Keratinocyte (primary cell): ENCODE data around the gene CYP2D6.

ENCODE experiments used
- EZH2 ChIP-seq: IDR thresholded peaks from one replicate; pipeline ENCODE4 v1.6.1; 2012; ENCODE audit warnings: inconsistent platforms, mild to moderate bottlenecking, low read length, moderate library complexity
- TF ChIP-seq, protein P1 (sequence below), 3 experiments: IDR thresholded peaks in 1 of 3; conservative IDR thresholded peaks in 1 of 3; optimal IDR thresholded peaks in 1 of 3; 2 replicates in 2 of 3; 3 replicates in 1 of 3; pipeline versions ENCODE3 to v1.5.1; 2011; ENCODE audit warnings: low read length in 3 of 3, mild to moderate bottlenecking in 3 of 3, moderate library complexity in 2 of 3, control low read depth in 1 of 3, inconsistent platforms in 1 of 3; ENCODE audit not compliant: insufficient read depth in 2 of 3; ENCODE audit errors: extremely low read depth in 1 of 3

DNA sequence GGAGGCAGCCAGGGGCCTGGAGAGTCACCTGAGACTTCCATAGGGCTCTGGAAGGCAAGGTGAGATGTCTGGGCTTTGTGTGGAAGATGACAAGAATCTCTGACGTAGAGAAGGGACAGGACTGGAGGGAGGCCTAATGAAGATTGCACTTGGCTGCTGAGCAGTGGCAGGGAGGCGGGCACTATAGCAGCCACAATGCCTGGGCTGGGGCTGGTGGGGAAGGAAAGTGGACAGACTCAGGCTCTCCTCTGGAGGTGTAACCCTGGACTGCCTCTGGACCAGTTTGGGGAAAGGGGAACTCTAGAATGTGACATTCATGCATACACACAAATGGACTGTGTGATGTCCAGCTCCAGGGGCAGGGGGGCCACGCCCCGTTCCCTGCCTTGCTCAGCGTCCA, 34.3 kb upstream of the CYP2D6 start:
- TF ChIP-seq, protein P1, sequence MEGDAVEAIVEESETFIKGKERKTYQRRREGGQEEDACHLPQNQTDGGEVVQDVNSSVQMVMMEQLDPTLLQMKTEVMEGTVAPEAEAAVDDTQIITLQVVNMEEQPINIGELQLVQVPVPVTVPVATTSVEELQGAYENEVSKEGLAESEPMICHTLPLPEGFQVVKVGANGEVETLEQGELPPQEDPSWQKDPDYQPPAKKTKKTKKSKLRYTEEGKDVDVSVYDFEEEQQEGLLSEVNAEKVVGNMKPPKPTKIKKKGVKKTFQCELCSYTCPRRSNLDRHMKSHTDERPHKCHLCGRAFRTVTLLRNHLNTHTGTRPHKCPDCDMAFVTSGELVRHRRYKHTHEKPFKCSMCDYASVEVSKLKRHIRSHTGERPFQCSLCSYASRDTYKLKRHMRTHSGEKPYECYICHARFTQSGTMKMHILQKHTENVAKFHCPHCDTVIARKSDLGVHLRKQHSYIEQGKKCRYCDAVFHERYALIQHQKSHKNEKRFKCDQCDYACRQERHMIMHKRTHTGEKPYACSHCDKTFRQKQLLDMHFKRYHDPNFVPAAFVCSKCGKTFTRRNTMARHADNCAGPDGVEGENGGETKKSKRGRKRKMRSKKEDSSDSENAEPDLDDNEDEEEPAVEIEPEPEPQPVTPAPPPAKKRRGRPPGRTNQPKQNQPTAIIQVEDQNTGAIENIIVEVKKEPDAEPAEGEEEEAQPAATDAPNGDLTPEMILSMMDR (optimal IDR thresholded peaks at IDR 0.05 in 1 of 3, IDR thresholded peaks at IDR 0.05 in 1 of 3, conservative IDR thresholded peaks at IDR 0.05 in 1 of 3; ENCODE audit: extremely low read depth in 1 of 3, insufficient read depth in 2 of 3, low read length in 3 of 3): no peak
- no peak for TF ChIP-seq EZH2
